NCI-H2227 treated with DMSO at 0.1 percent for 48 hours (cell line): ENCODE measurements around the gene EEFSEC.

Source experiments
- DNase-seq: peaks from one replicate; lab custom pipeline; 2025; lab: John Stamatoyannopoulos, UW

EEFSEC gene

GRCh38 chr3:128427175-128427857 lies 274.0 kb downstream of the EEFSEC start:
- no peak for DNase-seq

GRCh38 chr3:128427872-128428822 lies 274.9 kb downstream of the EEFSEC start:
- no peak for DNase-seq

- DNase-seq: no peak
These were observed 276.0 kb downstream of the EEFSEC start for GRCh38 chr3:128429275-128429674.

- DNase-seq: no peak
These were observed 276.5 kb downstream of the EEFSEC start for GRCh38 chr3:128429751-128430150.

GRCh38 chr3:128430301-128430700 lies 277.0 kb downstream of the EEFSEC start:
- no peak for DNase-seq

- DNase-seq: no peak
These were observed 277.4 kb downstream of the EEFSEC start for GRCh38 chr3:128430731-128431130.

- DNase-seq: no peak
These were observed 278.6 kb downstream of the EEFSEC start for GRCh38 chr3:128431803-128432300.

GRCh38 chr3:128432301-128432970 lies 279.2 kb downstream of the EEFSEC start:
- no peak for DNase-seq

- DNase-seq: no peak
These were observed 279.9 kb downstream of the EEFSEC start for GRCh38 chr3:128432971-128433836.

- no peak for DNase-seq
These were observed 280.5 kb downstream of the EEFSEC start for GRCh38 chr3:128433837-128434165.

GRCh38 chr3:128434524-128434923 lies 281.2 kb downstream of the EEFSEC start:
- no peak for DNase-seq

GRCh38 chr3:128435058-128435457 lies 281.8 kb downstream of the EEFSEC start:
- DNase-seq: no peak

- no peak for DNase-seq
These were observed 282.3 kb downstream of the EEFSEC start for GRCh38 chr3:128435561-128435960.

GRCh38 chr3:128436214-128436613 lies 282.9 kb downstream of the EEFSEC start:
- DNase-seq: no peak

GRCh38 chr3:128438488-128439072 lies 285.3 kb downstream of the EEFSEC start:
- no peak for DNase-seq

- no peak for DNase-seq
These were observed 285.9 kb downstream of the EEFSEC start for GRCh38 chr3:128439226-128439625.

- DNase-seq: no peak
These were observed 288.8 kb downstream of the EEFSEC start for GRCh38 chr3:128442070-128442469.

- no peak for DNase-seq
These were observed 289.7 kb downstream of the EEFSEC start for GRCh38 chr3:128442949-128443348.

- DNase-seq: no peak
These were observed 290.5 kb downstream of the EEFSEC start for GRCh38 chr3:128443771-128444170.

GRCh38 chr3:128445357-128445756 lies 292.1 kb downstream of the EEFSEC start:
- DNase-seq: no peak

- no peak for DNase-seq
These were observed 293.5 kb downstream of the EEFSEC start for GRCh38 chr3:128446821-128447220.
